ENCODE data around the gene MALT1.

DNA sequence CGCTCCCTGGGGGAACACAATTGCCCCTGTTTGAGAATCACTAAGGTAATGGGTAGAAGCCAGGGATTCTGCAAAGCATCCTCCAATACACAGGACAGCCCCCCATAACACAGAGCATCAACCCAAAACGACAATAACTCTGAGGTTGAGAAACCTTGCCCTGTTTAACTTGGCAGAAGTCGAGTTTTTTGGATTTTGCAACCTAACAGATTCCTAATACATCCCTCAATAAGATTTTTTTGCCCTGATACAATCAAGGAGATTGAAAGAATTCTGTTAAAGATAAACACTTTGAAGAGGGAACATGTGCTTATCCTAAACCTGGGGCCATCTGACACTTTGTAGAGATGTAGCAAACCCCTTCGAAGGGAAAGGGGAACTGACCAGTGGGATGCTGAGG lies 100.9 kb downstream of the MALT1 start:
- TF ChIP-seq FOXP1 (CRISPR knock-in tag; IDR thresholded peaks at IDR 0.05) (no peak), MTF1 (CRISPR knock-in tag; IDR thresholded peaks at IDR 0.05; ENCODE audit: borderline replicate concordance) (no peak)

All from K562 (cell line).